Effector memory CD8-positive, alpha-beta T cell (primary cell): ENCODE results near the gene TFAP2E.
A peak's percentile ranks its signal among the peaks of the same experiment; 100 is the strongest.

Source experiments
- ATAC-seq: fragments of 150-1000 bp; cut with Tn5 transposase; replicated peaks from 2 replicates; pipeline ENCODE4 v1.10.0; 2021; ENCODE audit warnings: mild to moderate bottlenecking, moderate library complexity
- DNase-seq, 3 experiments: peaks; one replicate each; pipeline ENCODE4 v3.0.0; 2021
- H3K27ac Mint-ChIP-seq, 2 donors: one replicate each; pipeline ENCODE4 v1.8.0; 2022; ENCODE audit warnings: mild to moderate bottlenecking in 2 of 2, mixed read lengths in 2 of 2, moderate library complexity in 2 of 2
- H3K27me3 Mint-ChIP-seq, 2 donors: one replicate each; pipeline ENCODE4 v1.8.0; 2022; ENCODE audit warnings: mixed read lengths in 2 of 2
- H3K36me3 Mint-ChIP-seq: one replicate; pipeline ENCODE4 v1.8.0; 2022; ENCODE audit warnings: mild to moderate bottlenecking, moderate library complexity, mixed read lengths; ENCODE audit not compliant: insufficient read depth
- H3K4me1 Mint-ChIP-seq, 2 donors: one replicate each; pipeline ENCODE4 v1.8.0; 2022; ENCODE audit warnings: low read depth in 2 of 2, mixed read lengths in 2 of 2
- H3K4me3 Mint-ChIP-seq, 2 donors: one replicate each; pipeline ENCODE4 v1.8.0; 2022; ENCODE audit warnings: mild to moderate bottlenecking in 2 of 2, mixed read lengths in 2 of 2, moderate library complexity in 2 of 2
- H3K9me3 Mint-ChIP-seq, 2 donors: one replicate each; pipeline ENCODE4 v1.8.0; 2022; ENCODE audit warnings: mixed read lengths in 2 of 2

Gene TFAP2E

GRCh38 chr1:35603468-35603867 lies 30.4 kb downstream of the TFAP2E start:
- no peak overlapping the region for H3K4me3 Mint-ChIP-seq
- H3K4me1 Mint-ChIP-seq = peaks cover 14 to 16% of the 10 kb centered on the region in 2 donors
- no peaks in the 10 kb centered on the region for H3K27me3 Mint-ChIP-seq
- peaks cover 53% of the 10 kb centered on the region for H3K36me3 Mint-ChIP-seq
- ATAC-seq (no peak), DNase-seq (no peak)
- peak overlapping the region; percentile 23 to 74 for H3K27ac Mint-ChIP-seq
- H3K9me3 Mint-ChIP-seq = no peaks in the 10 kb centered on the region

GRCh38 chr1:35603941-35604340 lies 30.8 kb downstream of the TFAP2E start:
- Mint-ChIP-seq H3K4me1 (peaks cover 14 to 17% of the 10 kb centered on the region in 2 donors), H3K4me3 (no peak overlapping the region), H3K36me3 (peaks cover 53% of the 10 kb centered on the region), H3K9me3 (no peaks in the 10 kb centered on the region), H3K27ac (no peak overlapping the region), H3K27me3 (no peaks in the 10 kb centered on the region)
- no peak for ATAC-seq
- no peak for DNase-seq

- Mint-ChIP-seq H3K4me3 (no peak overlapping the region), H3K4me1 (peaks cover 14 to 20% of the 10 kb centered on the region in 2 donors), H3K27me3 (no peaks in the 10 kb centered on the region), H3K27ac (peak overlapping the region in 1 of 2 donors; percentile 82), H3K36me3 (peaks cover 53% of the 10 kb centered on the region), H3K9me3 (no peaks in the 10 kb centered on the region)
- no peak for DNase-seq
- ATAC-seq = no peak
Measured at GRCh38 chr1:35605071-35605866, 32.2 kb downstream of the TFAP2E start.

- DNase-seq (no peak), ATAC-seq (no peak)
- Mint-ChIP-seq H3K27ac (peak overlapping the region in 1 of 2 donors; percentile 82), H3K4me3 (no peak overlapping the region), H3K36me3 (peaks cover 53% of the 10 kb centered on the region), H3K4me1 (peaks cover 15 to 20% of the 10 kb centered on the region in 2 donors), H3K27me3 (no peaks in the 10 kb centered on the region), H3K9me3 (no peaks in the 10 kb centered on the region)
Measured at GRCh38 chr1:35605867-35606182, 32.7 kb downstream of the TFAP2E start.

GRCh38 chr1:35611655-35612054 lies 38.5 kb downstream of the TFAP2E start:
- Mint-ChIP-seq H3K4me1 (peaks cover 29% of the 10 kb centered on the region in 2 donors), H3K27ac (no peak overlapping the region), H3K36me3 (peaks cover 26% of the 10 kb centered on the region), H3K4me3 (no peak overlapping the region), H3K9me3 (no peaks in the 10 kb centered on the region), H3K27me3 (no peaks in the 10 kb centered on the region)
- ATAC-seq (no peak), DNase-seq (no peak)

GRCh38 chr1:35615440-35615839 lies 42.3 kb downstream of the TFAP2E start:
- Mint-ChIP-seq H3K9me3 (no peaks in the 10 kb centered on the region), H3K27me3 (no peaks in the 10 kb centered on the region), H3K36me3 (peaks cover 21% of the 10 kb centered on the region), H3K4me1 (peaks cover 24 to 48% of the 10 kb centered on the region in 2 donors), H3K27ac (peak overlapping the region; percentile 30 to 50), H3K4me3 (no peak overlapping the region)
- ATAC-seq = no peak
- no peak for DNase-seq

- no peak for DNase-seq
- no peak for ATAC-seq
- H3K4me3 Mint-ChIP-seq = no peak overlapping the region
- H3K27ac Mint-ChIP-seq = peak overlapping the region; percentile 7 to 32
- peaks cover 20% of the 10 kb centered on the region for H3K36me3 Mint-ChIP-seq
- H3K27me3 Mint-ChIP-seq = no peaks in the 10 kb centered on the region
- H3K4me1 Mint-ChIP-seq = peaks cover 17 to 48% of the 10 kb centered on the region in 2 donors
- H3K9me3 Mint-ChIP-seq = no peaks in the 10 kb centered on the region
Measured at GRCh38 chr1:35619237-35620121, 46.4 kb downstream of the TFAP2E start.

GRCh38 chr1:35622510-35623178 lies 49.5 kb downstream of the TFAP2E start:
- peaks cover 17% of the 10 kb centered on the region for H3K36me3 Mint-ChIP-seq
- H3K4me3 Mint-ChIP-seq = no peak overlapping the region
- DNase-seq = no peak
- ATAC-seq = no peak
- H3K9me3 Mint-ChIP-seq = no peaks in the 10 kb centered on the region
- no peaks in the 10 kb centered on the region for H3K27me3 Mint-ChIP-seq
- H3K4me1 Mint-ChIP-seq = peaks cover 10 to 34% of the 10 kb centered on the region in 2 donors
- peak overlapping the region in 1 of 2 donors; percentile 71 for H3K27ac Mint-ChIP-seq

GRCh38 chr1:35623832-35624231 lies 50.7 kb downstream of the TFAP2E start:
- Mint-ChIP-seq H3K36me3 (peaks cover 20% of the 10 kb centered on the region), H3K9me3 (no peaks in the 10 kb centered on the region), H3K27ac (no peak overlapping the region), H3K27me3 (no peaks in the 10 kb centered on the region), H3K4me1 (peaks cover 7 to 28% of the 10 kb centered on the region in 2 donors), H3K4me3 (no peak overlapping the region)
- no peak for DNase-seq
- ATAC-seq = no peak

- DNase-seq (no peak), ATAC-seq (no peak)
- Mint-ChIP-seq H3K27me3 (no peaks in the 10 kb centered on the region), H3K36me3 (peaks cover 64% of the 10 kb centered on the region), H3K4me1 (peaks cover 0 to 18% of the 10 kb centered on the region in 2 donors), H3K9me3 (no peaks in the 10 kb centered on the region), H3K4me3 (no peak overlapping the region), H3K27ac (peak overlapping the region in 1 of 2 donors; percentile 12)
Measured at GRCh38 chr1:35629051-35629450, 55.9 kb downstream of the TFAP2E start.

GRCh38 chr1:35631396-35631795 lies 58.3 kb downstream of the TFAP2E start:
- DNase-seq (no peak), ATAC-seq (no peak)
- H3K27me3 Mint-ChIP-seq = no peaks in the 10 kb centered on the region
- H3K4me3 Mint-ChIP-seq = no peak overlapping the region
- no peak overlapping the region for H3K27ac Mint-ChIP-seq
- H3K4me1 Mint-ChIP-seq = peaks cover 0 to 18% of the 10 kb centered on the region in 2 donors
- H3K9me3 Mint-ChIP-seq = no peaks in the 10 kb centered on the region
- H3K36me3 Mint-ChIP-seq = peaks cover 81% of the 10 kb centered on the region

- Mint-ChIP-seq H3K36me3 (peaks cover 79% of the 10 kb centered on the region), H3K27ac (no peak overlapping the region), H3K4me3 (no peak overlapping the region), H3K9me3 (no peaks in the 10 kb centered on the region), H3K27me3 (no peaks in the 10 kb centered on the region), H3K4me1 (peaks cover 7 to 30% of the 10 kb centered on the region in 2 donors)
- no peak for DNase-seq
- no peak for ATAC-seq
Measured at GRCh38 chr1:35633547-35633946, 60.4 kb downstream of the TFAP2E start.

- DNase-seq = no peak
- Mint-ChIP-seq H3K9me3 (no peaks in the 10 kb centered on the region), H3K4me1 (peaks cover 24 to 38% of the 10 kb centered on the region in 2 donors), H3K27ac (peak overlapping the region; percentile 88 to 97), H3K27me3 (no peaks in the 10 kb centered on the region), H3K4me3 (peak overlapping the region; percentile 72 to 87), H3K36me3 (peaks cover 60% of the 10 kb centered on the region)
- ATAC-seq = no peak
Measured at GRCh38 chr1:35637401-35637809, 64.3 kb downstream of the TFAP2E start.
